Measurements from ENCODE around the gene LY6G6D.

The LY6G6D gene

GRCh38 chr6:31718265-31718664, 3.1 kb downstream of the LY6G6D start:
- H3K4me3 ChIP-seq (ENCODE audit: low read depth, low read length): no peak overlapping the region
- TF ChIP-seq MAX (IDR thresholded peaks at IDR 0.05; ENCODE audit: low read depth, low read length) (no peak), MYC (IDR thresholded peaks at IDR 0.05; ENCODE audit: low read depth, low read length) (no peak), CTCF (IDR thresholded peaks at IDR 0.05; ENCODE audit: low read depth, low read length) (no peak), POLR2A (IDR thresholded peaks at IDR 0.05; ENCODE audit: extremely low read depth, insufficient read length) (no peak)
- no peak for DNase-seq (ENCODE audit: low read depth)

GRCh38 chr6:31719001-31719400, 3.9 kb downstream of the LY6G6D start:
- DNase-seq (ENCODE audit: low read depth): no peak
- TF ChIP-seq POLR2A (IDR thresholded peaks at IDR 0.05; ENCODE audit: extremely low read depth, insufficient read length): no peak
- no peak for TF ChIP-seq MAX (IDR thresholded peaks at IDR 0.05; ENCODE audit: low read depth, low read length)
- TF ChIP-seq CTCF (IDR thresholded peaks at IDR 0.05; ENCODE audit: low read depth, low read length): no peak
- no peak for TF ChIP-seq MYC (IDR thresholded peaks at IDR 0.05; ENCODE audit: low read depth, low read length)
- no peak overlapping the region for H3K4me3 ChIP-seq (ENCODE audit: low read depth, low read length)

- TF ChIP-seq MAX (IDR thresholded peaks at IDR 0.05; ENCODE audit: low read depth, low read length) (no peak), POLR2A (IDR thresholded peaks at IDR 0.05; ENCODE audit: extremely low read depth, insufficient read length) (no peak), MYC (IDR thresholded peaks at IDR 0.05; ENCODE audit: low read depth, low read length) (no peak), CTCF (IDR thresholded peaks at IDR 0.05; ENCODE audit: low read depth, low read length) (no peak)
- H3K4me3 ChIP-seq (ENCODE audit: low read depth, low read length): no peak overlapping the region
- no peak for DNase-seq (ENCODE audit: low read depth)
These were observed 5.1 kb downstream of the LY6G6D start for GRCh38 chr6:31720196-31720770.

GRCh38 chr6:31721351-31722020, 6.3 kb downstream of the LY6G6D start, which contains the start of gene LY6G6C:
Gene LY6G6C, minus strand, starts transcription at chr6:31721746. Its CDS starts 67 bp downstream, at chr6:31721679.
- DNase-seq (ENCODE audit: low read depth): no peak
- TF ChIP-seq POLR2A (IDR thresholded peaks at IDR 0.05; ENCODE audit: extremely low read depth, insufficient read length) (no peak), CTCF (IDR thresholded peaks at IDR 0.05; ENCODE audit: low read depth, low read length) (no peak), MYC (IDR thresholded peaks at IDR 0.05; ENCODE audit: low read depth, low read length) (no peak), MAX (IDR thresholded peaks at IDR 0.05; ENCODE audit: low read depth, low read length) (no peak)
- no peak within 1 kb of the TSS for H3K4me3 ChIP-seq (ENCODE audit: low read depth, low read length)

GRCh38 chr6:31722173-31722572, 7.0 kb downstream of the LY6G6D start:
- TF ChIP-seq CTCF (IDR thresholded peaks at IDR 0.05; ENCODE audit: low read depth, low read length) (no peak), MAX (IDR thresholded peaks at IDR 0.05; ENCODE audit: low read depth, low read length) (no peak), MYC (IDR thresholded peaks at IDR 0.05; ENCODE audit: low read depth, low read length) (no peak), POLR2A (IDR thresholded peaks at IDR 0.05; ENCODE audit: extremely low read depth, insufficient read length) (no peak)

More at GRCh38 chr6:31722173-31722572, 7.0 kb downstream of the LY6G6D start:
- DNase-seq (ENCODE audit: low read depth): no peak
- H3K4me3 ChIP-seq (ENCODE audit: low read depth, low read length): no peak overlapping the region
